Activated naive CD8-positive, alpha-beta T cell treated with anti-CD3 and anti-CD28 coated beads for 36 hours (primary cell): ENCODE measurements around the gene TACR2. TPM values are rescaled to one million over a fixed set of nuclear protein-coding genes. Genes with fewer than 3 reads are reported as not detected.

Experiments
- DNase-seq: peaks from one replicate; pipeline ENCODE4 v3.0.0; 2021
- H3K27ac Mint-ChIP-seq: one replicate; pipeline ENCODE4 v1.8.0; 2022; ENCODE audit warnings: mild to moderate bottlenecking, moderate library complexity, mixed read lengths
- H3K27me3 Mint-ChIP-seq: one replicate; pipeline ENCODE4 v1.8.0; 2022; ENCODE audit warnings: mild to moderate bottlenecking, mixed read lengths
- H3K36me3 Mint-ChIP-seq: one replicate; pipeline ENCODE4 v1.8.0; 2021; ENCODE audit warnings: mild to moderate bottlenecking, mixed read lengths
- H3K4me1 Mint-ChIP-seq: one replicate; pipeline ENCODE4 v1.8.0; 2021; ENCODE audit warnings: mixed read lengths
- H3K4me3 Mint-ChIP-seq: one replicate; pipeline ENCODE4 v1.8.0; 2022; ENCODE audit warnings: mild to moderate bottlenecking, moderate library complexity, mixed read lengths
- H3K9me3 Mint-ChIP-seq: one replicate; pipeline ENCODE4 v1.8.0; 2022; ENCODE audit warnings: mixed read lengths
- total RNA-seq, 2 experiments: library from RNA; stranded (reverse); gene quantifications; one replicate each; pipeline ENCODE4 v1.2.3, GENCODE V29; 2021

The TACR2 gene
- total RNA-seq, 2 experiments from 2014 or later = not detected

DNA sequence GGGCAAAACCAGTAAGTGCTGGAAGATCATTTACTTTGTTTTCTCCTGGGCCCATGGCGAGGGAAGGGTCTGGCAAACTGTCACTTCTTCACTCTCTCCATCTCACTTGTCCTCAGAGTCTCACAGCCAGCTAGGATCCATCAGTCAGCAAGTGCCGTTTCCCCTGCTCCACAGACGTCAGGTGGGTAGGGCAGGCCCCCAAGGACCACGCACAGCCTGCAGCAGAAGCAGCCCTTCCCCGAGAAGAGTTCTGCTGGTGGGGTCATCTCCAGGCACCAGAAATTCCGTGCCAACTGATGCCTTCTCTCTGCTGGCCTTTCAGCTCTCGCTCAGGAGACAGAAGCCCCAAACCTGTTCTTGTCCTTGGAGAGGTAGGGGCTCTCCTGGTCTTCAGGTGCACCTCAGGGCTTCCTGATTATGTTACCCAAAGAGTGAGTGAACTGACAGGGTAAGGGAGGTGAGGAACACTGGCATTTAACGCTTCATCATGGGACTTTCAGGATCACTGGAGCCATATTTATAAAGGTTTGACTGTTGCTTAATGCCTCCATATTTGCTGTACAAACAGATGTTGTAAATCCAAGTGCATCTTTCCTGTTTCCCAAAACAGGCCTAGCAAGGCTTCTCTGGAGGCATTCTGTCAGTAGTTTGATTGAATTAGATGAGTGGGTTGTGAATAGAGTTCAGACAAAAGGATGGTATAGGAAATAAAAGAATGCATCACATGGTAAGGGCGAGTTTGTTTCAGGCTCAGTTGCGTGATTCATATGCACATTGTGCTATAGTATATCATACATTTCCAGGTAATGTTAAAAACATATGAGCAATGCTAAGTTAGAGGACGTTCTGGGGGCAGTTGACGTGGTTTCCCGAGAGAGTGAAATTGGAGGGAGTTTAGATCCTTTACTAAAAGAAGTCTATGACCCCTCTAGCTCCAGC is 20.9 kb upstream of the TACR2 start:
- Mint-ChIP-seq H3K4me1 (no peaks in the 10 kb centered on the region), H3K27me3 (no peaks in the 10 kb centered on the region), H3K27ac (no peak overlapping the region), H3K36me3 (no peaks in the 10 kb centered on the region), H3K4me3 (no peak overlapping the region), H3K9me3 (no peaks in the 10 kb centered on the region)
- DNase-seq = no peak

DNA sequence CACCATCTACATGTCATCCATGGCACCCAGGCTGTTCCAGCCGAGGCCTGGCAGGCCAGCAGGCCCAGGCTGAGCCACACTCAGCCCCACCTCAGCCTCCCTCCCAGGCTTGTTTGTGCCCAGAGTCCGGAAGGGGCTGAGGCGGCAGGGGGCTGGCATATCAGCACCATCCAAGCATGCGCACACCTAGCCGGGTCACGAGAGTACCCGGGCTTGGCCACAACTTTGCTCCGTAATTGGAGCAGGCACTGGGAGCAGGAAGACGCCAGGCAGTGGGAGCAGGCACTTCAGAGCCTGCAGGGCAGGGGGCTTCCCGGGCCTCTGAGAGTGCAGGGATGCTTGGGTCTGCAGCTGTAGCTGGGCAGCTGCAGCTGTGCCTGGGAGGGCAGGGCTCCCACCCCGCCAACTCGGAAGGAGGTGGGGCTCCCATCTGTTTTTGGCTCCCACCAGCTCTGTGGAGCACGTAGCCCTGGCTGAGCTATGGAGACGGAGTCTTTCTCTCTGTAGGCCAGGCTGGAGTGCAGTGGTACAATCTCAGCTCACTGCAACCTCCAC is 19.3 kb upstream of the TACR2 start:
- Mint-ChIP-seq H3K27me3 (no peaks in the 10 kb centered on the region), H3K36me3 (no peaks in the 10 kb centered on the region), H3K4me3 (no peak overlapping the region), H3K27ac (no peak overlapping the region), H3K9me3 (no peaks in the 10 kb centered on the region), H3K4me1 (no peaks in the 10 kb centered on the region)
- no peak for DNase-seq

GRCh38 chr10:69434926-69435325 is 18.2 kb upstream of the TACR2 start:
- no peak overlapping the region for H3K4me3 Mint-ChIP-seq
- DNase-seq = no peak
- H3K27ac Mint-ChIP-seq = no peak overlapping the region
- H3K36me3 Mint-ChIP-seq = no peaks in the 10 kb centered on the region
- H3K9me3 Mint-ChIP-seq = no peaks in the 10 kb centered on the region
- H3K4me1 Mint-ChIP-seq = no peaks in the 10 kb centered on the region
- H3K27me3 Mint-ChIP-seq = no peaks in the 10 kb centered on the region

GRCh38 chr10:69434169-69434568 is 17.5 kb upstream of the TACR2 start:
- no peak overlapping the region for H3K4me3 Mint-ChIP-seq

GRCh38 chr10:69428165-69428564 is 11.4 kb upstream of the TACR2 start:
- Mint-ChIP-seq H3K27ac (no peak overlapping the region), H3K9me3 (no peaks in the 10 kb centered on the region), H3K4me3 (no peak overlapping the region), H3K36me3 (no peaks in the 10 kb centered on the region), H3K27me3 (no peaks in the 10 kb centered on the region), H3K4me1 (peaks cover 33% of the 10 kb centered on the region)
- no peak for DNase-seq

More at GRCh38 chr10:69434169-69434568, 17.5 kb upstream of the TACR2 start:
- H3K36me3 Mint-ChIP-seq = no peaks in the 10 kb centered on the region
- H3K9me3 Mint-ChIP-seq = no peaks in the 10 kb centered on the region
- H3K27ac Mint-ChIP-seq = no peak overlapping the region
- no peak for DNase-seq
- no peaks in the 10 kb centered on the region for H3K27me3 Mint-ChIP-seq
- no peaks in the 10 kb centered on the region for H3K4me1 Mint-ChIP-seq

- Mint-ChIP-seq H3K36me3 (no peaks in the 10 kb centered on the region), H3K9me3 (no peaks in the 10 kb centered on the region), H3K27ac (no peak overlapping the region), H3K4me1 (peaks cover 33% of the 10 kb centered on the region), H3K4me3 (no peak overlapping the region), H3K27me3 (no peaks in the 10 kb centered on the region)
- no peak for DNase-seq
These were observed 9.6 kb upstream of the TACR2 start for GRCh38 chr10:69426376-69426727.

DNA sequence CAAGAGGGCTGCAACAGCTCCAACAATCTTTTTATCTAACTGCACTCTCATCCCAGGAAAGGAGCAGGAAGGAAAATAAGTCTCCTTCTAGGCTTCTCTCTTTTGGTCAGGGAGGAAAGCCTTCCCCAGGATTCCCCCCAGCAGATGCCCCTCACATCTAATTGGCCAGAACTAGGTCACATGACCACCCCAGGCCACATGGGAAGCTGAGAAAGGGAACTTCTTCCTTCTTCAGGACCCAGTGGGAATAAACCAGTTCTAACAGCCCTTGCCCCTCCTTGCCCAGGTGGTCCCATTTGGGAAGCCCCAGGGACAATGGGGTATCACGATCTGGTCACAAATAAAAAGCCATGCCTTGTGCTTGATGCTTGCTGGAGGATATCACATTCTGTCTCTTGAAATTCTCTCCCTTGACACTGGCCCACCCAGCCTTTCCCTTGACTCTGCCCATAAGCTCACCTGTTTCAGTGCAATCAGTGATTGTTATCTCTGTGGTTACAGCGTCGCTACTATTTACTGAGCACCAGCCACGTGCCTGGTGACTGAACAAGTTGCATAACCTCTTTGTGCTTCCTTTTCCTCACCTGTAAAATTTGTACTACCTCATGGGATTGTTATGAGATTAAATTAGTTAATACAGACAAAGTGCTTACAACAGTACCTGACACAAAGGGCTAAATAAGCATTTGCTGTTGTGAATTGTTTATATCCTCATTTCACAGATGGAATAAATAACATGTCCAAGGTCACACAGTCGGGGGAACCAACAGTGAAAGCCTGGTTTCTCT is 9.0 kb upstream of the TACR2 start:
- Mint-ChIP-seq H3K4me3 (no peak overlapping the region), H3K4me1 (peaks cover 33% of the 10 kb centered on the region), H3K36me3 (no peaks in the 10 kb centered on the region), H3K27ac (no peak overlapping the region), H3K9me3 (no peaks in the 10 kb centered on the region), H3K27me3 (no peaks in the 10 kb centered on the region)
- no peak for DNase-seq

GRCh38 chr10:69425041-69425440 is 8.3 kb upstream of the TACR2 start:
- Mint-ChIP-seq H3K36me3 (no peaks in the 10 kb centered on the region), H3K4me3 (no peak overlapping the region), H3K9me3 (no peaks in the 10 kb centered on the region), H3K27me3 (no peaks in the 10 kb centered on the region), H3K4me1 (peaks cover 33% of the 10 kb centered on the region), H3K27ac (no peak overlapping the region)
- DNase-seq = no peak

- H3K4me1 Mint-ChIP-seq = peaks cover 25% of the 10 kb centered on the region
- H3K4me3 Mint-ChIP-seq = no peak overlapping the region
- DNase-seq = no peak
- H3K27me3 Mint-ChIP-seq = no peaks in the 10 kb centered on the region
- H3K9me3 Mint-ChIP-seq = no peaks in the 10 kb centered on the region
- H3K36me3 Mint-ChIP-seq = no peaks in the 10 kb centered on the region
- no peak overlapping the region for H3K27ac Mint-ChIP-seq
These were observed 6.0 kb upstream of the TACR2 start for GRCh38 chr10:69422676-69423075.

GRCh38 chr10:69421611-69422308 is 5.0 kb upstream of the TACR2 start:
- H3K4me1 Mint-ChIP-seq = peaks cover 21% of the 10 kb centered on the region
- no peak overlapping the region for H3K4me3 Mint-ChIP-seq
- no peaks in the 10 kb centered on the region for H3K36me3 Mint-ChIP-seq
- no peak for DNase-seq
- no peaks in the 10 kb centered on the region for H3K9me3 Mint-ChIP-seq
- no peaks in the 10 kb centered on the region for H3K27me3 Mint-ChIP-seq
- H3K27ac Mint-ChIP-seq = no peak overlapping the region

DNA sequence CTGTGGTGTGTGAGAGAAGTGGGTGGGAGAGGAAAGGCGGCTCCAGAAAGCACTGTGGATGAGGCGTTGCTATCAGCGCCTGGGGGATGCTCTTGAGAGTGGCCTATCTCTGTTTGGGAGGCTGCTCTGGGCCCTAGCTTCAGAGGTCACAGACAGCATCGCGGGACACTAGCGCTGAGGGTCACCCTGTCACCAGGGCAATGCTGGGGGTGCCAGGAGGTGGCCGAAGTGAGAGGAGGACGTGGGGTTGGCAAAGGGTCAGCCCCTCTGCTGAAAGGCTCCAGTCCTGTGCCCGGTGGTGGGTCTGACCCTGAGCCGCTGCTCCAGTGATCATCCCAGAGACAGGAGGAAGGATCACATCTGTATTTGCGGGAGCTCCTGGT is 3.0 kb upstream of the TACR2 start:
- Mint-ChIP-seq H3K36me3 (no peaks in the 10 kb centered on the region), H3K9me3 (no peaks in the 10 kb centered on the region), H3K27ac (no peak overlapping the region), H3K27me3 (no peaks in the 10 kb centered on the region), H3K4me1 (peaks cover 8% of the 10 kb centered on the region), H3K4me3 (no peak overlapping the region)
- no peak for DNase-seq

- peaks cover 6% of the 10 kb centered on the region for H3K4me1 Mint-ChIP-seq
- H3K4me3 Mint-ChIP-seq = no peak overlapping the region
- H3K27ac Mint-ChIP-seq = no peak overlapping the region
- DNase-seq = no peak
- no peaks in the 10 kb centered on the region for H3K27me3 Mint-ChIP-seq
- H3K9me3 Mint-ChIP-seq = no peaks in the 10 kb centered on the region
- H3K36me3 Mint-ChIP-seq = no peaks in the 10 kb centered on the region
These were observed 2.5 kb upstream of the TACR2 start for GRCh38 chr10:69419096-69419743.

GRCh38 chr10:69418052-69418752 is 1.5 kb upstream of the TACR2 start:
- H3K27me3 Mint-ChIP-seq = no peaks in the 10 kb centered on the region
- H3K4me1 Mint-ChIP-seq = peaks cover under 1% of the 10 kb centered on the region
- H3K27ac Mint-ChIP-seq = no peak overlapping the region
- no peak for DNase-seq
- no peaks in the 10 kb centered on the region for H3K9me3 Mint-ChIP-seq
- H3K4me3 Mint-ChIP-seq = no peak overlapping the region
- no peaks in the 10 kb centered on the region for H3K36me3 Mint-ChIP-seq

DNA sequence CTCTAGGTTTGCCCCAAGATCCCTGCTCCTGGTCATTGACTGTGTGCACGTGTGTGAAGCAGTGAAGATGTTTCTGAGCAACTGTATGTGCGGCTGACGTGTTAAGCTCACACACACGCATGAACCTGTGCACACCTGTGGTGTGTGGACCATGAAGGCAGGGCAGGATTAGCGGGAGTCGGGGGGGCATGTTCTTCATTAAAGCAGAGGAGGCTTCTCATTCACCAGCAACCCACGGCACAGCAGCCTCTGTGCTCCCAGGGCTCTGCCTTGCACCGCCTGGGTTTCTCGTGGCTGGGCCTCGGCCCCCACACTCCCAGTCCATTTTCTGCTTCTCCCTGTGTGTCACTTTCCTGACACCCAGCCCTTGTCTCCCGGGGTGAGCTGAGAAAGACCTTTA is 824 bp upstream of the TACR2 start:
- H3K27me3 Mint-ChIP-seq = no peaks in the 10 kb centered on the region
- H3K9me3 Mint-ChIP-seq = no peaks in the 10 kb centered on the region
- DNase-seq = no peak
- H3K4me3 Mint-ChIP-seq = no peak overlapping the region
- H3K36me3 Mint-ChIP-seq = no peaks in the 10 kb centered on the region
- no peak overlapping the region for H3K27ac Mint-ChIP-seq
- peaks cover 2% of the 10 kb centered on the region for H3K4me1 Mint-ChIP-seq
